Right renal pelvis (tissue), 4 donors: ENCODE measurements around the gene EDEM3. TPM values are rescaled to one million over a fixed set of nuclear protein-coding genes. Genes with fewer than 3 reads are reported as not detected.
"Not testable (repeated sequence)": the region's sequence is repeated elsewhere in the genome, so short reads cannot be mapped to it uniquely, and the experiment has no call there.

ENCODE experiments used
- DNase-seq, 4 donors: peaks; one replicate each; pipeline ENCODE4 v3.0.0-alpha.2; 2013; ENCODE audit warnings: low read depth in 4 of 4, low spot score in 3 of 4, missing footprints in 1 of 4
- polyA plus RNA-seq, 4 donors: library from polyadenylated mRNA; unstranded; fragments of 120-200 nt; gene quantifications; one replicate each; pipeline ENCODE4 v1.2.1, GENCODE V29; 2013; ENCODE audit not compliant: insufficient read length in 4 of 4

EDEM3 gene
- polyA plus RNA-seq, 4 donors: 32.3 to 40.3 (median 38.3) TPM

- DNase-seq: no peak
These were observed 15.7 kb upstream of the EDEM3 start for GRCh38 chr1:184770181-184770979.

GRCh38 chr1:184769241-184769640 lies 14.6 kb upstream of the EDEM3 start:
- DNase-seq: no peak

- no peak for DNase-seq
These were observed 13.8 kb upstream of the EDEM3 start for GRCh38 chr1:184768467-184768866.

- no peak for DNase-seq
These were observed 12.9 kb upstream of the EDEM3 start for GRCh38 chr1:184767591-184767990.

GRCh38 chr1:184764483-184764882 lies 9.8 kb upstream of the EDEM3 start:
- no peak for DNase-seq

GRCh38 chr1:184763520-184763919 lies 8.9 kb upstream of the EDEM3 start:
- not testable (repeated sequence) for DNase-seq

GRCh38 chr1:184761969-184762485 lies 7.4 kb upstream of the EDEM3 start:
- DNase-seq: no peak

GRCh38 chr1:184759651-184760050 lies 5.0 kb upstream of the EDEM3 start:
- DNase-seq: no peak

GRCh38 chr1:184759112-184759511 lies 4.5 kb upstream of the EDEM3 start:
- no peak for DNase-seq

- no peak for DNase-seq
These were observed 3.2 kb upstream of the EDEM3 start for GRCh38 chr1:184757891-184758290.

- no peak for DNase-seq
These were observed 2.7 kb upstream of the EDEM3 start for GRCh38 chr1:184757406-184757805.

- DNase-seq: peak in 1 of 4 donors; percentile 17
These were observed 788 bp upstream of the EDEM3 start for GRCh38 chr1:184755226-184756065.

- peak in 3 of 4 donors; percentile 13 to 34 (median 20) for DNase-seq
These were observed 816 bp downstream of the EDEM3 start for GRCh38 chr1:184753608-184754475.

- DNase-seq: no peak
These were observed 1.5 kb downstream of the EDEM3 start for GRCh38 chr1:184753117-184753516.

- DNase-seq: no peak
These were observed 2.0 kb downstream of the EDEM3 start for GRCh38 chr1:184752656-184753055.

- no peak for DNase-seq
These were observed 5.9 kb downstream of the EDEM3 start for GRCh38 chr1:184748740-184749139.

GRCh38 chr1:184747089-184747955 lies 7.3 kb downstream of the EDEM3 start:
- DNase-seq: no peak

GRCh38 chr1:184745929-184746638 lies 8.6 kb downstream of the EDEM3 start:
- DNase-seq: no peak

GRCh38 chr1:184745110-184745509 lies 9.5 kb downstream of the EDEM3 start:
- no peak for DNase-seq
